Stimulated activated CD4-positive, alpha-beta T cell treated with anti-CD3 and anti-CD28 coated beads, Interleukin-12 subunit alpha, Interleukin-12 subunit beta, amount 100 ng/mL, for 4 hours (primary cell): ENCODE results near the gene PDHB.

Source experiments
- DNase-seq: peaks from one replicate; pipeline ENCODE4 v3.0.0-alpha.2; 2020

The PDHB gene

GRCh38 chr3:58434990-58435389 lies 1.4 kb upstream of the PDHB start:
- DNase-seq = no peak

- no peak for DNase-seq
Measured at GRCh38 chr3:58434511-58434910, 879 bp upstream of the PDHB start.

DNA sequence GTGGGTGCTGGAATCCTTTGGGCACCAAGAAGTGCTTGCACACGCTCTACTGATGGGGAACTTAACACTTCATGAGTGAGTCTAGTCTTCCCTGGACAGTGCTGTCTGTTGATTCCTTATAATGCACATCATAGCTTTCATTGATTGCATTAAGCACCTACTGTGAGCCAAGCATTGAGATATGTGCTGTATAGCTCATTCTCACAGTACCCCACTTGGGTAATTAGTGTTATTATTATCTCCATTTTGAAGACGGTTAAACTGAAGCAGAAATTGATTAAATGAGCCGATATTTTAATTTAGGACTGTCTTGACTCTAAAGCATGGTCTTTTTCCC lies 504 bp upstream of the PDHB start:
- no peak for DNase-seq

- no peak for DNase-seq
Measured at GRCh38 chr3:58432905-58433304, 727 bp downstream of the PDHB start.

GRCh38 chr3:58429657-58430056 lies 4.0 kb downstream of the PDHB start:
- DNase-seq = no peak

- no peak for DNase-seq
Measured at GRCh38 chr3:58427661-58428361, 5.8 kb downstream of the PDHB start.

DNA sequence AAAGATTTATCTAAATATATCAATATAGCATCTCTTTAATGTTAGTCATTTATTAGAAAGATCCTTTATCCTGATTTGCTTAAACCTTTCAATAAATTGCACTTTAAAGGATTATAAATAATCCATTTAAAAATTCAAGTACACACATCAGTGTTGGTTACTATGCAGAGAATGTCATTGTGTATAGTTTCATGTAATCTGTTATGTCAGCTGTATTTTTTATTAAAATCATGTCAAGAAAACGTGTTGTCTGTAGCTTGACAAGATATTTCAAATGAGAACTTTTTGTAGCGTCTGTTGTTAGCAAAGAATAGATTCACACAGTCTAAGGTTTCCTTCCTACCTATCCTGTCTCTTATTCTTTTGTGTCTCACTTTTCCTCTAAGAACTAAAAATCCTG lies 7.8 kb downstream of the PDHB start:
- no peak for DNase-seq

DNA sequence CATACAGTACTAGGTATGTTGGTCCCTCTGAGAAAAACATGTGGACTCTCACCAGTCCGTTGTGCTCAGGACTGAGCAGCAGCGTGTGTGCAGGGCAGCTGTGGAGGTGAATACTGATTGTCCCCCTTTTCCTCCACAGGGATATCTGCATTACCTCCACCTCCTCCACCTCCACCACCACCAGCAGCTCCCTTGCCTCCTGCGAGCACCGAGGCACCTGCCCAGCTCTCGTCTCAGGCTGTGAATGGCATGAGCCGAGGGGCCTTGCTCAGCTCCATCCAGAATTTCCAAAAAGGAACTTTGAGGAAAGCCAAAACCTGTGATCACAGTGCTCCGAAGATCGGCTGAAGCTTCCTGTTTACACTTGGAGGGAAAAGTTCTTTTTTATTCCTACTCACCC lies 9.0 kb downstream of the PDHB start:
- no peak for DNase-seq

- no peak for DNase-seq
Measured at GRCh38 chr3:58422756-58423325, 10.8 kb downstream of the PDHB start.

GRCh38 chr3:58421004-58421403 lies 12.6 kb downstream of the PDHB start:
- no peak for DNase-seq

DNA sequence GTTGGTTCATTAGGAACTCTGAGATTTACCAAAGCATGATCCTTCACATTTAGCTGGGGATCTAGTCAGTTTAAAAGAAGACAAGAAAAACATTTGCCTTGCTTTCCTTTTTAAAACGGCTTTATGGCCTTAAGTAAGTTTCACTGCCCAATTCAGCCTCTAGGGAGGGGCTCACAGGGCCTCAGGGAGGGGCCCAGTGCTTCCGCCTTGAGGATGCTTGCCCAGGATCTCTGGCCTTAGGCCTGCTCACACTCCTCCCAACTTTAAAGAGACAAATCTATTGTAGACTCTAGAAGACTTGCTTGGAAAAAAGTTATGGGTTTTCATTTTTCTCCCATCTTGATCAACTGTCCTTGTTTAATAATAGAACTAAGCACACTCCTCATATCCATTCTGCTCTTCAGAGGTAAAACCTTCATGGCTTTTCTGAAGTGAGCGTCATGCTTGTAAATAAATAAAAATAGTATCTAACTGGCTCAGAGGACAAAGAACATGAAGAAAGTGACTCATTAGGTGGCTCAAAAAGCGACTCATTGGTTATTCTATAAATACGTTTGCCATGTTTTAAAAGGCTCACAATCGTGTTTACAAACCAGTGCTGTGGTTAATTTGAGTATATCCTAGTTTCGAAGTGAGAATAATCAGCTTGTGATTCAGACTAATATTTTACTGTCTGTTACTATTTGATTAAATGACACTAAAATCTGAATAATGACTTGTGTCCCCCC lies 13.7 kb downstream of the PDHB start:
- DNase-seq = no peak

DNA sequence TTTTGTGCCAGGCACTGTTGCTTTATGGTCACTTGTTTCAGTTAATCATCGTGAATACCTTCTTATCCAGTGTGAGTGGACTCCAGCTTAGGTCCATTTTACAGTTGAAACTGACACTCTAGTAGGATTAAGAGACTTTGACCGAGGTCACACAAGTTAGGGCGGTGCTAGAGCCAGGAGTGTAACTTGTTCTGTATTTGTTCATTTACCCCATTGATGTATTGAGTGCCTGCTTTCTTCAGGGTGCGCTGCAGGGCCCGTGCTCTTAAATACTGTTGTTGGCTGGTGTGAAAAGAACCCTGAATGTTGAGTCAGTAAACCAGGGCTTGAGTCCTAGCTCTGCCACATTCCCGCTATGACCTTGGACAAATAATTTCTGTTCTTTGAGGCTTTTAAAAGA lies 15.4 kb downstream of the PDHB start:
- DNase-seq = no peak

GRCh38 chr3:58417075-58417474 lies 16.6 kb downstream of the PDHB start:
- no peak for DNase-seq

DNA sequence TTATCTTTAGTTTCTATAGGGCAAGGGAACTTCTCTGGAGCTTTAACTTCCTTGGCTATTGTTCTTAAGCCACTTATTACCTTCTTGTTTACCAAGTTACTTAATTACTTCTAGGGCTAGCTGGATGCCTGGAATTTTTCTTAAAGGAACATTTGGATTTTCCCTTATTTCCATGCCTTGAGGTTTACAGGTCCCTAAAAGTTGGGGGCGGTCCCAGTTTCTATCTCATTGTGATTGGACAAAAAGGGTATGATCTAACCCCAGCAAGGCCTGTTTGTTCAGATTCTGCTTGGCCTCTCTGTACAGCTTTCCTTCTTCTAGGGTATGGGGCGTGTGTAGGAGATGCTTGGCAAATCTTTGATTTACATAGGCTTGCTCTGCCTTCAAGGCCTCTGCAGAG lies 17.4 kb downstream of the PDHB start:
- no peak for DNase-seq

DNA sequence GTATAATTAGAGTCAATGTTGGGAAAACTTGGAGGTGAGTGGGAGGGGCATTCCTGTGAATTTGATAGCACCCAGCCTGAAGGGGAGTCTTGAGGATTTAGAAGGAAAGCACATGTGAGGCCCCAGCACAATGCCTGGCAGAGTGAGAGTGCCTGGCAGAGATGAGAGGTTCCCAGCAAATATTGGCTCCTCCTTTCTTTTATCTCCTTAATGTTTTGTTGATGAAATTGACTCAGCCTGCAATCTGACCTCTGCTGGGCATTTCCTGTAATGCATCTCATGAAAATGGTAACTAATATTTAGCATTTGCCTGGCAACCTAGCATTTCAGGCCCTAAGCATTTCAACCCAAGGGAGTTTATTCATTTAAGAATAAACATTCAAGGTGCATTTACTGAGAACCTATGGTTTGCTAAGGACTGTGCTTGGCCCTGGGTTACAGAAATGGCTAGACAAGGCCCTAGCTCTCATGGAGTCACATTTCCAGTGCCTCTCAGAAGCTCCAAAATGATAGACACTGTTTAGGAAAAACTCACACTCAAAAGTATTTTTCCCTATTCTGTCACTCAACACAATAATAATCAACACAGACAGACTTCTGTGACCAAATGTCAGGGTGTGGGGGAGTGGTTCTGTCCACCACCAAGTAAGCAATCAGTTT lies 19.0 kb downstream of the PDHB start:
- peak; percentile 22 for DNase-seq

DNA sequence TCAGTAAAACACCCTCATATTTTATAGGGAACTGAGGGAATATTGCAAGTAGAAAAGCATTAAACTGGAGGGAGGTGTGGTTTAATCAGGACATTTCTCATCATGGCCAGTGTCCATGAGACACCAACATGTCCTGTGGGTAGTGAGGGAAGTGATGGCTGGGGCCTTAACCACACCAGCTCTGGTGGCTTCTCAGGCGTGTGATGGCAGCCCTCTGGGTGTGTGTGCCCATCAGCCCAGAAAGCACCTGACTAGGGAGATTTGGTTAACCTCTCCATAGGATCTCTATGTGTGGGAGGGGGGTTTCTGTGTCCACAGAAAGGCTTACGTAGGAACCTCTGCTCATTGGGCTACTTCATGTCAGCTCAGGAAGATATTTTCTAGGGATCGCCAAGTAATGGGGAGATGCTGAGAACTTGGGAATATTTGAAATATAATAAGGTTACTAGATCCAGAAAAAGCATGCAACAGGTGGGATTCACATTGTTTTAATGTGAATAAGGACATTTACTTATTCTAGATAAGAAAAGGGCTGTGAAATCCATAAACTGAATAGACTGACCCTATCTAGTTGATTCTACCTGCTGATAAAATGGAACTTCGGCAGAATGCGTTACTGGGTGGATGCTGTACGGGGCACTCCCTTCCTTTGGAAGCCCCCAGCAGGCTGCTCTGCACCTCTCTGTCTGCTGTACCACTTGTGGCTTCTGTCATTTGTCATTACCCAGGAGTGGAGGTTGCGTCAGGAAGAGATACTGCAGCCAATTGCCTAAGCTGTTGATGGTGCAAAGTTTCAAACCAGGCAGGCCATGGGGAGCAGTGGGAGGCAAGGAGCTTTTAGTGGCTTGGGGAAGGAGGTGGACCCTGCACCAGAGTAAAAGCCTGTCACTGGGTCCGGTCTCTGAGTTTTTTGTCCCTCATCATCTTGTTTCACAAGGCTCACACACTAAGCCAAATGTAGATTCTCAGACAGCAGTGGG lies 21.5 kb downstream of the PDHB start:
- no peak for DNase-seq

DNA sequence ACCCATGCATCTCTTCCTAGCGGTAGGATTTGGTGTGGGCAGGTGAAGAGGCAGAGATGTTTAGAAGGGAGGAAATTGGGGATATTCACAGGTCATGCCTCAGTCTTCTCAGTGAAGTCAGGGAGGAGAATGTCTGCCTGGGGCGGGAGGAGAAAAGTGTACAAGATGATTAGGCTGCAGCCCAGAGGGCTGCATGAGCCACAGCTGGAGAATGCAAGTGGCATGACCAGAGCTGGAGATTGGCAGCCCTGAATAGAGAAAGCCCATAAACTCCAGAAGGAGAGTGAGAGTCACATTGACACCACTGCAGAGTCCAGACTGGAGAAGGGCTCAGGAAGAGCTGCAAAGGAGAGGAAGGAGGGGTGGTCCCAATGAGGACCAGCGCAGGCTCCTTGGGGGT lies 22.6 kb downstream of the PDHB start:
- no peak for DNase-seq

DNA sequence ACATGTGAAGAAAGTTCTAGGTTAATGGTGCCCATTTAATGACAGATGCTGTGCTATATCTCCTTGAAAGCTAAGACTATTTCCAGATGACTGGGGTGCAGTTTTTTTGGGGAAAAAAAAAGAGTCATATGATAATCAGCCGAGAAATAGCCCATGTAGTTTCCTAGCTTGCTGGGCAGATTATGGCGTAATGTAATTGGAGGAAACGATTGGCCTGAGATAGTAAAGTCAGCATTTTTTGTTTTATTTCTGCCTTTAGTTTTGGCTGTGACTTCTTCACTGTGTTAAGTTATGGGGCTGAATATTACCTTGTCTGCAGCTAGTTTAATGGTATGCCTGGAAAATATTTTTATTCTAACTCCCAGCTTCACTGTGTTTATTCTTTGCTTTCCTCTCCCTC lies 24.0 kb downstream of the PDHB start:
- DNase-seq = no peak

DNA sequence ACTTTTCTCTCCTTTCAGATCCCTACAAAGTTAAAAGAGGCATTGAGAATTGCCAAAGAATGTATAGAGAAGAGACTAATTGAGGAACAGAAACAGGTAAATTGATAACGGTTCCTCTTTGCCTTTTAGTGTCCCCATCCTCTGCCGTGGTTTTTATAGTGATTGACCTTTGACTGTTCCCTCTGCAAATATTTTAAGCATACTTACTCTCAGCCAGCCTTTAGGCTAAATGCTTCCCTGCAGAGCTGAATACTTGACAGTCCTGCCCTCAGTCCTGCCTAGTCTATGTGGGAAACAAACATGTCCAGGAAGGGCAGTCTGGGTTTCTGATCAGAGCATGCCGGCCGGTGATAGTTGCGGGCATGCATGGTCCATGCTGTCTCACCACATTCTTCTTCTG lies 24.7 kb downstream of the PDHB start:
- DNase-seq = no peak

- no peak for DNase-seq
Measured at GRCh38 chr3:58404396-58404795, 29.2 kb downstream of the PDHB start.

DNA sequence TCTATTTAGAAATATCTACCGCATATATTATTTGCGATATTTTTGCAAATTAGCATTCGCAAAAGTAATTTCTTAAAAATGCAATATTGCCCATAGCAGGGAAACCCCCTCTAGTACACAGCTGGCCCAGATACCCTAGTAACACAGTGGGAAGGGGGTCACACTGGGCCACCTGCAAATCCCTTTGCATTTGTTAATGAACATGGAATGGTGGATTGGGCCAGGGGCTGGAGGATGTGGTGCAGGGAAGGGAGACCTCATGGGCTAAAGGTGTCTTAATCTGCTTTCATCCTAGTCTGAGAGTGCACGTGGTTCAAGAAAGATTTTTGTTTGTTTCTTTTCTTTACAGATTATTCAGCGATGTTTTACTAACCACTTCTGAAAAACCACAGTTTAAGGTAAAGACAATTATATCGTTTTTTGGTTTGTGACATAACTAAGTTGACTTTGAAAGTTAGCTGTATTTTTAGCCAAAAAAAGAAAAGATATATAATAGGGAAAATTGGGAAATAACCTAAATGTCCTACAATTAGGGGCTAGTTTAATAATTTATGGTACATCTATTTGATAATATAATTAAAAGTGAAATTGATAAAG lies 30.0 kb downstream of the PDHB start:
- no peak for DNase-seq

DNA sequence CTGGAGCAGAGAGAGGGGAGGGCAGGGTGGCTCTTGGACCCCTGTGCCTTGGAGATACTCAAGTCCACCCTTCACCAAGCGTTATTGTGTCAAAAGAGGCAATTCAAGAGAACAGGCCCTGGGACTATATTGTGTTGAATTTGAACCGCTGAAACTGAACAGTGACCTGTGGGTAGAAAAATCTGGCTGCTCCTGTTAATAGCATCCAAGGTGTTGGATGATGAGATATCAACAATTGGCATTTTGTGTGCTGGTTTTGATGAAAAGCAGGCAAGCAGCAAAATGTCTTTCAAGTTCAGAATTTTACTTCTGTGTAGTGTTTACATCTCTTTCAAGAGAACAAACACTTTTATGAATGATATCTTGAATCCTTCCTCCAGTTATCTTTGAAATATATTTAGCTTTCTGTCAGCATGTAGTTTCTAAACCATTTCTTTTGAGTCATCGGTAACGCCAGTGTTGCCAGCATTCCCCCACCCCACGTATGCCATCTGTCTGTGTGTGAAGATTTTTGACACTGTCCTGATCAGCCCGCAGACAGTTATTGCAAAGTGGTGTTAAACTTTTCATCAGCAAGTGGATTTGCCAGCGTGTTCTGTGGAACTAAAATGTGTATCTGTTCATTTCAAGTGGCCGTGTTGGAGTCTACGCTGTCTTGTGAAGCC lies 34.8 kb downstream of the PDHB start:
- DNase-seq = no peak
